Measurements from ENCODE around the gene SLC24A3. TPM values are rescaled to one million over a fixed set of nuclear protein-coding genes. Genes with fewer than 3 reads are reported as not detected.
"Not testable (repeated sequence)": the region's sequence is repeated elsewhere in the genome, so short reads cannot be mapped to it uniquely, and the experiment has no call there.

SLC24A3 gene
- total RNA-seq, 1 donor from 2014 or later: not detected

- peak; percentile 5 for DNase-seq
Measured at GRCh38 chr20:19725814-19726525, 513.5 kb downstream of the SLC24A3 start.

- DNase-seq: no peak
Measured at GRCh38 chr20:19727251-19727847, 514.9 kb downstream of the SLC24A3 start.

DNA sequence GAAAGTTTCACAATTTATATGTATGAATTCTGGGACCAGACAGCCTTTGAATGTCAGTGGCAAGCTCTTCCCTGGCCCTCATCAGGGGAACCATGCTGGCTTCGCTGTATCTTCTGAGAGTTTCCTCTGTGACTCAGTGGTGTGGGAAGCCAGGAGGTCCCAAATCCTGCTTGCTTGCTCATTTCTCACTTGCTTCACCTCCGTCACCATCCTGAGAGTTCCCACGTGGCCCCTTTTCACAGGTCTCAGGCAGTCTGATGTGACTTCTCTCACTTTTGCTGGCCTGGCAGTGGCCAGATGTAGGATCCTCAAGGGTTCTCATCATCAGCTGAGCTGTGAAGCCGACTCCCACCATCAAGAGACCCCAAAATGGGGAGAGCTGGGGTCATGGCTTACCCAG, 517.2 kb downstream of the SLC24A3 start:
- DNase-seq: no peak

DNA sequence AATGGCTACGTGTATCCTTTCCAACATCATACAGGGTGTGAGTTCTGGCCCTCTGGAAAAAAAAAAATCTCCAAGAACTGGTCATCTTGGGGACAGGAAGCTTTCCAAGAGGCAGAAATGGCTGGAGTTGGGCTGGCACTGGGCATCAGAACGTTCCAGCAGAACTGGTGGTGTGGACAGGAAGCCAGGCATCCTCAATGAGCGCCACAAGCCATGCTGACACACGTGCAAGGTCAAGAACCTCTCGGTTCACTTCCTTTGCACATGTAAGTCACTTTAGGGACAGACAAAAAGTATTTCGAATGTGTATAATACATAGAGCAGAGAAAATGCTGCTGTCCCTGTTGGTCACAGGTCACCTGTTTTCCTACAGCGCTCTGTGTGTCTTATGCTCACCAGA, 518.3 kb downstream of the SLC24A3 start:
- peak; percentile 39 for DNase-seq

DNA sequence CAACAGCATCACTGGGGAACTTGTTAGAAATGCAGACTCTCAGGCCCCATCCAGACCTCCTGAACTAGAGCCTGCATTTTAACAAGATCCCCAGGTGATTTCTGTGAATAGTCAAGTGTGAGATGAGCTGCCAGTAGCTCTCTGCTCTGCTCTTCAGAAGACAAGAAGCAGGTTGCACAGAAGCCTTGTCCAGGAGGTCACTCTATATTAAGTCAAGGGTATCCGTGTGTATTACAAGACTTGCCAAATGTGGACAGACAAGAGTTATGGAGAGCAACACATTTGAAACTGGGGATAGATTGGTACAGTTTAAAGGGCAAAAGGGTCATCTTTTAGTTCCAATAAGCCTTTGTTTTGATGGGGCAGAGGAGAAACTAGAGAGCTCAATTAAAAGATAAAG, 522.4 kb downstream of the SLC24A3 start:
- DNase-seq: no peak

DNA sequence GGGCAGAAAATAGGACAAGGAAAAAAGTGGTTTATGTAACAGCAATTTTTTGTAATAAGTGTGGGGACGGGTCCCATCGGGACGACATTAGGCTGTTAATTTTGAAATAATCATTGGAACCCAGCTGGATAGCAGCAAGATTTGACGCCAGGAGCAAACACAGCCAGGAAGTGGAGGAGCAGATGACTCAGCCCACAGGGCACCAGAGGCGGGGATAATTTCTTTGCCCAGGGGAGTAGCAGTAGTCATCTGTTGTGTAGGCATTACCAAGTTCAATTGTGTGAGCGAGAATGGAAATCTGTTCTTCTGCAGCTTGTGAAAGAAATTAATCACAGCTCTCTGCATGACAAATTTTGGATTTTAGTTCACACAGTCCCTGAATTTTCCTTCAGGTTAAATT, 523.0 kb downstream of the SLC24A3 start:
- DNase-seq: peak; percentile 93

DNA sequence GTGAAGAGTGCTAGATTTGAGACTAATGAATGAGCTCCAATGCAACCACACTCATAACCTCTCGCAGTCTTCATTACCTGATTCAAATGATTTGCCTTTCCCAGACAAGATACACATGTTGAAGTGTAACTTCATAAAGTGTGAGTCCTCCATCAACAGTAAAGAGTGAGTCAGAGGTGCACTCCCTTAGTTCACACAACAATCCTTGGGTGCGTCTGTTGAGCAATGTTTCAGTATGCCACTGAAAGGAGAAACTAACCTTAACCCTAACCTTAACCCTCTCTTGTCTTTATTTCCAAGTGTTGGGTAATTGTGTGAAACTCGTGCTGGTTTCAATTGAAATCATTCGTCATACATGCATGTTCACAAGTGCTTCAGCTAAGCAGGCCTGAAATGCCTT, 524.6 kb downstream of the SLC24A3 start:
- DNase-seq: no peak

- no peak for DNase-seq
Measured at GRCh38 chr20:19738951-19739350, 526.5 kb downstream of the SLC24A3 start.

GRCh38 chr20:19739351-19739750, 526.9 kb downstream of the SLC24A3 start:
- no peak for DNase-seq

DNA sequence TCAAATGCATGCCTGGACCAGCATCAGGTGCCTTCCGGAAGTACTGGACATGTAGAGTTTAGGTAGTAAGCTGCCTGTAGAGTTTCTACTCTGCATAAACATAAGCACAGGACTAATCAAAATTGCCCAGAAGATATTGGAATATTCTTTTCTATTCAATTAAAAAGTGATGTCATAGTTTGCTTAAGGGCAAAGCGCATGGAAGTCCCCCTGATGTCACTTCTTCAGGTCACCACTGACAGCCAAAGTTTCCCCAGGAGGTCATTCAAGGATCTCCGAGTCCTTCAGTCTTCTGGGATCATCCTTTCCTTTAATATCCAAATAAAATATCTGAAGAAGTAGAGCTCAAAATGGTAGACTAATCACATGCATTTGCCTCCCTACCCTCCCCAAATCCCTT, 528.1 kb downstream of the SLC24A3 start:
- no peak for DNase-seq

DNA sequence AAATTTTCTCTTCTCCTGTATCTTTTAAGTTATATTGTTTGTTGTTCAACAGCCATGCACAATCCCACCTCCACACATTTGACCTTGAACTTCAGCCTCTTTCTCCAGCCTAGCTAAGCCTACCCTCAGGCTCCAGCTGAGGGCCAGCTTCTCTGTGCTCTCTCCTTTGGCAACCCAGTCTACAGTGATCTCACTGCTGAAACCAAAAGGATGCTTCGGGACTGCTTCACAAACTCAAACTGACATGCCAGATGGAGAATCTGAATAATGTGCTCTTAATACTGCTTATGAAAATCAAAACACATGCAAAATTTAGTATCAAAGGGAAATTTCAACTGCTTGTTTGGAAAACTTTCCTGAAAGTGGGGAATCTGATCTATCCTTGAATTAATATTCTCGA, 529.5 kb downstream of the SLC24A3 start:
- no peak for DNase-seq

- DNase-seq: no peak
Measured at GRCh38 chr20:19742974-19743639, 530.7 kb downstream of the SLC24A3 start.

DNA sequence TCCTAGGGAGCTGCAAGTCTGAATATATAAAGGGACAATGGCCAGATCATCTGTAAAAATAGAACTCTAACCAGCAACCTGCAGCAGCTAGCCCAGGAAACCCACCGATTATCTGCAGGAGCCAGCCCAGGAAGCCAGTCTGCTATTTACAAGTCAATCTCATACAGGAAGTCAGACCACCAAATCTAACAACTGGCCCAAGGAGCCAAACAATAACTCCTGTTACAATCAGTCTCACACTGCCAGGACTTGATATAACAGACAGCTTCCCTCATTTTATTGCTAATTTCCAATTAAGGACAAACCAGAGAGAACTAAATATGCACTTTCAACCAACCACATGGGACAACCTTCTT, 531.2 kb downstream of the SLC24A3 start:
- no peak for DNase-seq

- DNase-seq: no peak
Measured at GRCh38 chr20:19745106-19745505, 532.7 kb downstream of the SLC24A3 start.

DNA sequence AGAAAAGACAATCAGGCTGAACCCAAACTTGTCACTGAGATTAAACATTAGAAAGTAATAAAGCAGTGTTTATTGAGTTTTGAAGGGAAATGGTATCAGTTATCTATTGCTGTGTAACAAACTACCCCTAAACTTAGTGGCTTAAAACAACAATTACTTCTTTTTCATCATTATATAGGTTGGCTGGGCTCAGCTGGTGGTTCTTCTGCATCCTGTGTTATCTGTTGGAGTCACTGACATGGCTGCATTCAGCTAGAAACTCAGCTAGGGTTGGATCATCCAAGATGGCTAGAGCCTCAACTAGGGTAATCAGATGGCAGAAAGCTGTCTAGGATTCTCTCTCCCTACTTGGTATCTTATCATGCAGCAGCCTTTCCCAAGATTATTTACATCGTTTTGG, 533.1 kb downstream of the SLC24A3 start:
- DNase-seq: no peak

GRCh38 chr20:19746396-19746795, 534.0 kb downstream of the SLC24A3 start:
- DNase-seq: no peak

DNA sequence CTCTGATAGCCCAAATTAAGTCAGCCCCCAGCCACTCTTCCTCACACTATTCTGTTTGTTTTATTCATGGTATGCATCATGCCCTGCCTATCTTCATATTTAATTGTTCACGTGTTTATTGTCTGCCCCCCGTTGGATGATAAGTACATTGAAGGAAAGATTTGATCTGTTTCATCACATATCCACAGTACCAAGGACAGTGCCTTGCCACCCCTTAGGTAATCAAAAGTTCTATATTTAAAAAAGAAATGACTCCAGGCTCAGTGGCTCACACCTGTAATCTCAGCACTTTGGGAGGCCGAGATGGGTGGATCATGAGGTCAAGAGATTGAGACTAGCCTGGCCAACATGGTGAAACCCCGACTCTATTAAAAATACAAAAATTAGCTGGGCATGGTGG, 535.5 kb downstream of the SLC24A3 start:
- no peak for DNase-seq

GRCh38 chr20:19748681-19749080, 536.2 kb downstream of the SLC24A3 start:
- no peak for DNase-seq

- no peak for DNase-seq
Measured at GRCh38 chr20:19749618-19750071, 537.2 kb downstream of the SLC24A3 start.

- no peak for DNase-seq
Measured at GRCh38 chr20:19750101-19750606, 537.7 kb downstream of the SLC24A3 start.

DNA sequence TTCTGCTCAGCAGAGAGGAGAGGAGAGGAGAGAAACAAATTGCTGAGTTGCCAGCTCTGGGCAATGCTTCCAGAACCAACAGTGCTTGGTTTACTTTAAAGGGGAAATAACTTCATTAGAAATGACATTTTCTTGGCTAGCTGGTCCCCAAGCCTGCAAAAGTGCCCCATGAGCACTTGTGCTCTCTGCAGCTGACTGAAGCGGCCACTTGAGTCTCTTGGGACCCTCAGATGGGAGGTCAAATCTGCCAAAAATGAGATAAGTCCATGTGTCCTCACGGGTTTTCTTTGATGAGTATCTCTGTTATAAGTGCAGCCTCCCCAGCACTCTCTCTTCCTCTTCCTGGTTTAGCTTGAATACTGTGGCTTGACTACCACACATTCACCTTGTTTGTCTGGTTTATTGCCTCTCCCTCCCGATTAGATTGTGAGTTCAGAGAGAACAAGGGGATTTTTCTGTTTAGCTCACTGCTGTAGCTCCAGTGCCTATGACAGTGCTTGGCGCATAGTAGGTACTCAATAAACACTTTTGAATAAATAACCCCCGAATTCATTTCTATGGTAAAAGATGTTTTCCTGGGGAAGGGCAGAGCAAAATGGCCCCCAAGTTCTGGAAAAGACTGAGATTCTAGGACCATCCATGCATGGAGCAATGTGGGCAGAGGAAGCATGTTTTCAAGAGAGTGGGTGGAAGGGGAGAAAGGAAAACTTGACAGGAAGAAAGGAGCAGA, 538.6 kb downstream of the SLC24A3 start:
- no peak for DNase-seq

DNA sequence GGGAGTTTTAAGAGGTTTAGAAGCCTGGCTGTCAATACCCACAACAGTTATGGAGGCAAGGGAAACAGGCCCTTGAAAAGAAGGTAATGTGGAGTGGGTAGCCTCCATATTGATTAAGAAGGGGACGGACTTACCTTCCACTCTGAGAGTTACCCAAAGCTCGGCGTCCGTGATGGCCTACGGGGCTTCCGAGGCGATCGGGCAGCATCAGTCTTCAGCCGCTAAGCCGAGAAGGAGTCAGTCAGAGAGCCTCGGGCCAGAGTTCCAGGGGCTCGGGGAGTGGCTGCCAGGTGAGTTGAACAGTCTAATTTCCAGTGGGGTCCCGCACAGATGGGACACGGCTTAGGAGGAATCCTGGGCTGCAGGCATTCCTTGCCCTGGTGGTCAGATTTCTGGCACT, 541.8 kb downstream of the SLC24A3 start:
- not testable (repeated sequence) for DNase-seq

All from dermis blood vessel endothelial cell (primary cell).